HAP-1 (cell line): Measurements from ENCODE around the gene TPP2.

ENCODE experiments used
- DNase-seq, 2 experiments: peaks; one replicate each; pipeline ENCODE4 v3.0.0-alpha.2; 2016 to 2020; ENCODE audit warnings: low spot score in 2 of 2
- H3K27me3 ChIP-seq: fragments of 250-450 bp; sonication (Bioruptor Pico); 2 replicates; pipeline ENCODE4 v1.5.1; 2020; ENCODE audit warnings: low read depth, mild to moderate bottlenecking, moderate library complexity
- H3K36me3 ChIP-seq: fragments of 250-450 bp; sonication (Bioruptor Pico); replicated peaks from 2 replicates; pipeline ENCODE4 v1.5.1; 2020; ENCODE audit warnings: mild to moderate bottlenecking
- H3K4me1 ChIP-seq: fragments of 250-450 bp; sonication (Bioruptor Pico); 2 replicates; pipeline ENCODE4 v1.5.1; 2020; ENCODE audit warnings: mild to moderate bottlenecking
- H3K4me3 ChIP-seq: fragments of 250-450 bp; sonication (Bioruptor Pico); 2 replicates; pipeline ENCODE4 v1.5.1; 2020; ENCODE audit warnings: mild to moderate bottlenecking, moderate library complexity
- H3K9me3 ChIP-seq: fragments of 250-450 bp; sonication (Bioruptor Pico); 2 replicates; pipeline ENCODE4 v1.5.1; 2020; ENCODE audit warnings: mild to moderate bottlenecking, moderate library complexity
- in situ Hi-C: fragments of 300-500 bp; cut with MboI; formaldehyde crosslinking; loops from 3 replicates; pipeline ENCODE4 v1.14.3; 2020; ENCODE audit warnings: low sequenced_read_pairs, inconsistent platforms, mixed read lengths

TPP2 gene

GRCh38 chr13:102708991-102709390, 112.2 kb downstream of the TPP2 start:
- Histone ChIP-seq H3K9me3 (no peaks in the 10 kb centered on the region), H3K36me3 (no peaks in the 10 kb centered on the region), H3K4me1 (peaks cover 3% of the 10 kb centered on the region; the same call in 1 of the 2 replicates), H3K27me3 (no peaks in the 10 kb centered on the region), H3K4me3 (no peak overlapping the region)
- DNase-seq, result no peak
- in situ Hi-C loops, result no loop called here

- Histone ChIP-seq H3K4me1 (peaks cover 3% of the 10 kb centered on the region; the same call in 1 of the 2 replicates), H3K27me3 (no peaks in the 10 kb centered on the region), H3K4me3 (no peak overlapping the region), H3K36me3 (no peaks in the 10 kb centered on the region), H3K9me3 (no peaks in the 10 kb centered on the region)
- no peak for DNase-seq
- in situ Hi-C loops, result no loop called here
Measured at GRCh38 chr13:102709536-102709935, 112.8 kb downstream of the TPP2 start.

GRCh38 chr13:102710261-102710679, 113.5 kb downstream of the TPP2 start:
- no peak for DNase-seq
- no peaks in the 10 kb centered on the region for H3K36me3 ChIP-seq
- no peaks in the 10 kb centered on the region for H3K9me3 ChIP-seq
- H3K4me1 ChIP-seq, result peaks cover 3% of the 10 kb centered on the region; the same call in 1 of the 2 replicates
- in situ Hi-C loops, result no loop called here
- no peak overlapping the region for H3K4me3 ChIP-seq
- H3K27me3 ChIP-seq, result no peaks in the 10 kb centered on the region

- no peak overlapping the region for H3K4me3 ChIP-seq
- H3K27me3 ChIP-seq, result no peaks in the 10 kb centered on the region
- no peaks in the 10 kb centered on the region for H3K9me3 ChIP-seq
- DNase-seq, result no peak
- in situ Hi-C loops, result no loop called here
- no peaks in the 10 kb centered on the region for H3K36me3 ChIP-seq
- H3K4me1 ChIP-seq, result no peaks in the 10 kb centered on the region
Measured at GRCh38 chr13:102715447-102715846, 118.7 kb downstream of the TPP2 start.

- Histone ChIP-seq H3K27me3 (no peaks in the 10 kb centered on the region), H3K9me3 (no peaks in the 10 kb centered on the region), H3K4me1 (no peaks in the 10 kb centered on the region), H3K36me3 (no peaks in the 10 kb centered on the region), H3K4me3 (no peak overlapping the region)
- in situ Hi-C loops, result no loop called here
- DNase-seq, result no peak
Measured at GRCh38 chr13:102718746-102719145, 122.0 kb downstream of the TPP2 start.

- in situ Hi-C loops, result no loop called here
- Histone ChIP-seq H3K27me3 (no peaks in the 10 kb centered on the region), H3K4me1 (no peaks in the 10 kb centered on the region), H3K4me3 (no peak overlapping the region), H3K9me3 (no peaks in the 10 kb centered on the region), H3K36me3 (no peaks in the 10 kb centered on the region)
- DNase-seq, result no peak
Measured at GRCh38 chr13:102721800-102722231, 125.0 kb downstream of the TPP2 start.

GRCh38 chr13:102724923-102725322, 128.1 kb downstream of the TPP2 start:
- Histone ChIP-seq H3K36me3 (no peaks in the 10 kb centered on the region), H3K4me1 (no peaks in the 10 kb centered on the region), H3K27me3 (peaks cover 3% of the 10 kb centered on the region), H3K9me3 (no peaks in the 10 kb centered on the region), H3K4me3 (no peak overlapping the region)
- in situ Hi-C loops, result no loop called here
- peak; percentile 12 to 19 for DNase-seq

- H3K27me3 ChIP-seq, result peaks cover 17% of the 10 kb centered on the region
- no peaks in the 10 kb centered on the region for H3K36me3 ChIP-seq
- no peak for DNase-seq
- in situ Hi-C loops, result no loop called here
- H3K9me3 ChIP-seq, result no peaks in the 10 kb centered on the region
- H3K4me1 ChIP-seq, result no peaks in the 10 kb centered on the region
- H3K4me3 ChIP-seq, result no peak overlapping the region
Measured at GRCh38 chr13:102726430-102726829, 129.6 kb downstream of the TPP2 start.
